Mucosa of rectum (tissue), 2 donors: ENCODE measurements around the gene SDCBP2.

ENCODE experiments used
- H3K27ac ChIP-seq, 2 donors: one replicate each; pipeline ENCODE4 v1.7.0; 2013; ENCODE audit warnings: inconsistent platforms in 2 of 2, low read depth in 2 of 2, low read length in 2 of 2
- H3K27me3 ChIP-seq, 2 donors: one replicate each; pipeline ENCODE4 v1.7.0; 2013; ENCODE audit warnings: low read length in 2 of 2; ENCODE audit not compliant: control insufficient read depth in 2 of 2, insufficient read depth in 2 of 2
- H3K36me3 ChIP-seq, 2 donors: one replicate each; pipeline ENCODE4 v1.7.0; 2013; ENCODE audit warnings: low read length in 2 of 2; ENCODE audit not compliant: control insufficient read depth in 2 of 2, insufficient read depth in 2 of 2
- H3K4me1 ChIP-seq, 2 donors: one replicate each; pipeline ENCODE4 v1.7.0; 2013; ENCODE audit warnings: low read length in 2 of 2, mild to moderate bottlenecking in 1 of 2; ENCODE audit not compliant: control insufficient read depth in 2 of 2, insufficient read depth in 2 of 2
- H3K4me3 ChIP-seq, 2 donors: one replicate each; pipeline ENCODE4 v1.7.0; 2013; ENCODE audit warnings: low read length in 2 of 2
- H3K9ac ChIP-seq, 2 donors: one replicate each; pipeline ENCODE4 v1.7.0; 2013; ENCODE audit warnings: low read length in 2 of 2, low read depth in 1 of 2, mild to moderate bottlenecking in 1 of 2
- H3K9me3 ChIP-seq, 2 donors: one replicate each; pipeline ENCODE4 v1.7.0; 2013; ENCODE audit warnings: low read length in 2 of 2; ENCODE audit not compliant: control insufficient read depth in 2 of 2
- donor health status: healthy.
- donor health status: Normal muscosa, but diverticular disease.

Gene SDCBP2

GRCh38 chr20:1286267-1287024 is 42.5 kb downstream of the SDCBP2 start:
- Histone ChIP-seq H3K9me3 (no peaks in the 10 kb centered on the region), H3K4me1 (peaks cover 5 to 6% of the 10 kb centered on the region in 2 donors), H3K4me3 (no peak overlapping the region), H3K9ac (no peak overlapping the region), H3K36me3 (no peaks in the 10 kb centered on the region), H3K27ac (no peak overlapping the region), H3K27me3 (no peaks in the 10 kb centered on the region)

- Histone ChIP-seq H3K36me3 (no peaks in the 10 kb centered on the region), H3K27ac (no peak overlapping the region), H3K4me1 (peaks cover 5 to 8% of the 10 kb centered on the region in 2 donors), H3K27me3 (no peaks in the 10 kb centered on the region), H3K9ac (no peak overlapping the region), H3K4me3 (no peak overlapping the region), H3K9me3 (no peaks in the 10 kb centered on the region)
Observed at GRCh38 chr20:1283522-1284510, 45.1 kb downstream of the SDCBP2 start.

GRCh38 chr20:1282966-1283365 is 46.0 kb downstream of the SDCBP2 start:
- H3K4me3 ChIP-seq = no peak overlapping the region
- no peaks in the 10 kb centered on the region for H3K27me3 ChIP-seq
- no peaks in the 10 kb centered on the region for H3K36me3 ChIP-seq
- peaks cover 5 to 8% of the 10 kb centered on the region in 2 donors for H3K4me1 ChIP-seq
- H3K27ac ChIP-seq = no peak overlapping the region
- no peaks in the 10 kb centered on the region for H3K9me3 ChIP-seq
- no peak overlapping the region for H3K9ac ChIP-seq

GRCh38 chr20:1281279-1282057 is 47.5 kb downstream of the SDCBP2 start:
- H3K4me1 ChIP-seq = peaks cover 5 to 8% of the 10 kb centered on the region in 2 donors
- H3K36me3 ChIP-seq = no peaks in the 10 kb centered on the region
- H3K27ac ChIP-seq = no peak overlapping the region
- H3K4me3 ChIP-seq = no peak overlapping the region
- no peak overlapping the region for H3K9ac ChIP-seq
- no peaks in the 10 kb centered on the region for H3K27me3 ChIP-seq
- no peaks in the 10 kb centered on the region for H3K9me3 ChIP-seq

- H3K9ac ChIP-seq = no peak overlapping the region
- no peak overlapping the region for H3K4me3 ChIP-seq
- peaks cover 5 to 8% of the 10 kb centered on the region in 2 donors for H3K4me1 ChIP-seq
- no peaks in the 10 kb centered on the region for H3K9me3 ChIP-seq
- no peaks in the 10 kb centered on the region for H3K36me3 ChIP-seq
- H3K27me3 ChIP-seq = no peaks in the 10 kb centered on the region
- no peak overlapping the region for H3K27ac ChIP-seq
Observed at GRCh38 chr20:1280195-1281102, 48.5 kb downstream of the SDCBP2 start.

GRCh38 chr20:1278993-1279392 is 49.9 kb downstream of the SDCBP2 start:
- Histone ChIP-seq H3K4me1 (peaks cover 5 to 8% of the 10 kb centered on the region in 2 donors), H3K9me3 (no peaks in the 10 kb centered on the region), H3K4me3 (no peak overlapping the region), H3K27ac (no peak overlapping the region), H3K27me3 (no peaks in the 10 kb centered on the region), H3K36me3 (no peaks in the 10 kb centered on the region), H3K9ac (no peak overlapping the region)

GRCh38 chr20:1277529-1278322 is 51.2 kb downstream of the SDCBP2 start:
- Histone ChIP-seq H3K9me3 (no peaks in the 10 kb centered on the region), H3K9ac (no peak overlapping the region), H3K4me3 (no peak overlapping the region), H3K4me1 (peaks cover 5 to 8% of the 10 kb centered on the region in 2 donors), H3K27me3 (no peaks in the 10 kb centered on the region), H3K27ac (no peak overlapping the region), H3K36me3 (no peaks in the 10 kb centered on the region)

GRCh38 chr20:1275919-1276318 is 53.0 kb downstream of the SDCBP2 start:
- Histone ChIP-seq H3K27ac (no peak overlapping the region), H3K4me1 (no peaks in the 10 kb centered on the region)

More at GRCh38 chr20:1275919-1276318, 53.0 kb downstream of the SDCBP2 start:
- no peaks in the 10 kb centered on the region for H3K36me3 ChIP-seq
- H3K9me3 ChIP-seq = no peaks in the 10 kb centered on the region
- H3K9ac ChIP-seq = no peak overlapping the region
- no peak overlapping the region for H3K4me3 ChIP-seq
- H3K27me3 ChIP-seq = no peaks in the 10 kb centered on the region
